IMR-90 (cell line): Measurements from ENCODE around the gene ABCB9. TPM values are rescaled to one million over a fixed set of nuclear protein-coding genes. Genes with fewer than 3 reads are reported as not detected.

Experiments
- ATAC-seq: fragments of 200-7000 bp; cut with Tn5 transposase; 2 replicates; pipeline ENCODE4 v1.9.1; 2020; ENCODE audit warnings: low read depth, mild to moderate bottlenecking, moderate library complexity
- BruUV-seq: library from RNA; stranded (reverse); fragments of 400-500 nt; replicated peaks from 2 replicates; lab custom pipeline; 2021; lab: Mats Ljungman, UMichigan
- CTCF ChIA-PET: fragments of 300-600 bp; formaldehyde crosslinking; extraction: SDS; loops from one replicate; lab custom pipeline; 2021; ENCODE audit warnings: antibody characterized with exemption; lab: Yijun Ruan, JAX
- POLR2A ChIA-PET: fragments of 300-600 bp; sonication (Branson Sonifier 250); formaldehyde crosslinking; loops from one replicate; lab custom pipeline; 2022; ENCODE audit warnings: antibody characterized with exemption; ENCODE audit not compliant: unreplicated experiment; lab: Charles Lee
- DNase-seq: peaks from one replicate; pipeline ENCODE4 v3.0.0; 2013
- H2AFZ ChIP-seq: replicated peaks from 2 replicates; pipeline ENCODE3; 2013; ENCODE audit warnings: low read length, mild to moderate bottlenecking; ENCODE audit not compliant: poor library complexity
- H2AK5ac ChIP-seq: 2 replicates; pipeline ENCODE4 v1.6.1; 2013; ENCODE audit warnings: low read depth, low read length, inconsistent platforms
- H2AK9ac ChIP-seq: replicated peaks from 2 replicates; pipeline ENCODE3; 2013; ENCODE audit warnings: mild to moderate bottlenecking, low read depth, low read length, moderate library complexity; ENCODE audit not compliant: poor library complexity
- H2BK120ac ChIP-seq: 2 replicates; pipeline ENCODE4 v1.6.1; 2013; ENCODE audit warnings: low read depth, low read length, inconsistent platforms
- H2BK15ac ChIP-seq: 3 replicates; pipeline ENCODE4 v1.6.1; 2013; ENCODE audit warnings: low read depth, low read length, inconsistent platforms
- H2BK20ac ChIP-seq: 2 replicates; pipeline ENCODE4 v1.6.1; 2013; ENCODE audit warnings: low read depth, mild to moderate bottlenecking, inconsistent platforms, low read length, moderate library complexity
- H2BK5ac ChIP-seq: 2 replicates; pipeline ENCODE4 v1.6.1; 2013; ENCODE audit warnings: mild to moderate bottlenecking, low read depth, low read length, inconsistent platforms; ENCODE audit not compliant: poor library complexity, severe bottlenecking
- H3K14ac ChIP-seq: replicated peaks from 2 replicates; pipeline ENCODE4 v1.6.1; 2013; ENCODE audit warnings: low read depth, low read length, inconsistent platforms
- H3K18ac ChIP-seq: 2 replicates; pipeline ENCODE4 v1.6.1; 2013; ENCODE audit warnings: low read depth, low read length, control low read depth
- H3K23ac ChIP-seq: 2 replicates; pipeline ENCODE4 v1.6.1; 2013; ENCODE audit warnings: low read depth, low read length, inconsistent platforms
- H3K27ac ChIP-seq: 2 replicates; pipeline ENCODE4 v1.5.1; 2013; ENCODE audit warnings: mild to moderate bottlenecking, control low read depth, low read length; ENCODE audit not compliant: insufficient read depth
- H3K27me3 ChIP-seq: 2 replicates; pipeline ENCODE4 v1.6.1; 2013; ENCODE audit warnings: low read length; ENCODE audit not compliant: control insufficient read depth, insufficient read depth
- H3K36me3 ChIP-seq: 2 replicates; pipeline ENCODE4 v1.6.1; 2013; ENCODE audit warnings: low read length, mixed read lengths; ENCODE audit not compliant: control insufficient read depth, insufficient read depth
- H3K4ac ChIP-seq: 2 replicates; pipeline ENCODE4 v1.6.1; 2013; ENCODE audit warnings: low read depth, low read length, inconsistent platforms
- H3K4me1 ChIP-seq: 2 replicates; pipeline ENCODE4 v1.6.1; 2013; ENCODE audit warnings: low read length, mixed read lengths; ENCODE audit not compliant: control insufficient read depth, insufficient read depth
- H3K4me2 ChIP-seq: 2 replicates; pipeline ENCODE4 v1.6.1; 2013; ENCODE audit warnings: low read depth, mild to moderate bottlenecking, control low read depth, low read length, moderate library complexity
- H3K4me3 ChIP-seq: 2 replicates; pipeline ENCODE4 v1.5.1; 2013; ENCODE audit warnings: low read depth, mild to moderate bottlenecking, control low read depth, low read length, moderate library complexity; ENCODE audit not compliant: insufficient read depth
- H3K56ac ChIP-seq: 2 replicates; pipeline ENCODE4 v1.6.1; 2013; ENCODE audit warnings: low read length, inconsistent platforms; ENCODE audit not compliant: insufficient read depth; ENCODE audit errors: extremely low read depth
- H3K79me1 ChIP-seq, 2 experiments: 2 replicates each; pipeline ENCODE4 v1.6.1; 2013; ENCODE audit warnings: low read length in 2 of 2, inconsistent platforms in 1 of 2, low read depth in 1 of 2
- H3K9ac ChIP-seq: 2 replicates; pipeline ENCODE4 v1.6.1; 2013; ENCODE audit warnings: low read depth, low read length, control low read depth
- H3K9me1 ChIP-seq: 2 replicates; pipeline ENCODE4 v1.6.1; 2013; ENCODE audit warnings: low read length, inconsistent platforms; ENCODE audit not compliant: insufficient read depth
- H3K9me3 ChIP-seq: 2 replicates; pipeline ENCODE4 v1.6.1; 2013; ENCODE audit warnings: low read length; ENCODE audit not compliant: control insufficient read depth, insufficient read depth
- H4K20me1 ChIP-seq: 2 replicates; pipeline ENCODE4 v1.6.1; 2013; ENCODE audit warnings: low read length, inconsistent platforms; ENCODE audit not compliant: insufficient read depth
- H4K5ac ChIP-seq: 2 replicates; pipeline ENCODE4 v1.6.1; 2013; ENCODE audit warnings: mild to moderate bottlenecking, low read depth, low read length, control low read depth
- H4K8ac ChIP-seq, 2 experiments: 2 replicates each; pipeline ENCODE4 v1.6.1; 2013; ENCODE audit warnings: low read depth in 2 of 2, low read length in 2 of 2, control low read depth in 1 of 2, inconsistent platforms in 1 of 2
- H4K91ac ChIP-seq: 2 replicates; pipeline ENCODE4 v1.6.1; 2013; ENCODE audit warnings: low read depth, low read length, inconsistent platforms; ENCODE audit not compliant: insufficient read depth
- BHLHE40 ChIP-seq: fragments of 150-350 bp; IDR thresholded peaks from 2 replicates; pipeline ENCODE4 v1.6.1; 2016; ENCODE audit warnings: mild to moderate bottlenecking, low read depth, low read length
- CEBPB ChIP-seq: IDR thresholded peaks from 2 replicates; pipeline ENCODE4 v1.6.1; 2012; ENCODE audit warnings: low read depth, low read length, improper control_type of control experiment
- CHD1 ChIP-seq: IDR thresholded peaks from 2 replicates; pipeline ENCODE4 v1.6.1; 2012; ENCODE audit warnings: low read depth, low read length, improper control_type of control experiment
- CTCF ChIP-seq: conservative IDR thresholded peaks from 2 replicates; pipeline ENCODE4 v1.5.1; 2012; ENCODE audit warnings: mild to moderate bottlenecking, low read depth, low read length, improper control_type of control experiment
- ELK1 ChIP-seq: fragments of 150-350 bp; IDR thresholded peaks from 2 replicates; pipeline ENCODE4 v1.6.1; 2016; ENCODE audit warnings: low read depth, mild to moderate bottlenecking, low read length, moderate library complexity, borderline replicate concordance
- FOS ChIP-seq: fragments of 150-350 bp; IDR thresholded peaks from 2 replicates; pipeline ENCODE4 v1.6.1; 2016; ENCODE audit warnings: low read depth, low read length
- MAZ ChIP-seq: IDR thresholded peaks from 2 replicates; pipeline ENCODE4 v1.6.1; 2012; ENCODE audit warnings: low read depth, mild to moderate bottlenecking, low read length, improper control_type of control experiment, moderate library complexity, borderline replicate concordance
- MXI1 ChIP-seq: IDR thresholded peaks from 2 replicates; pipeline ENCODE4 v1.6.1; 2012; ENCODE audit warnings: low read depth, mild to moderate bottlenecking, low read length, moderate library complexity, borderline replicate concordance
- NFE2L2 ChIP-seq: fragments of 150-350 bp; IDR thresholded peaks from 2 replicates; pipeline ENCODE4 v1.6.1; 2016; ENCODE audit warnings: low read depth, mild to moderate bottlenecking, low read length
- POLR2A ChIP-seq: IDR thresholded peaks from 2 replicates; pipeline ENCODE4 v1.6.1; 2012; ENCODE audit warnings: mild to moderate bottlenecking, low read depth, low read length
- RAD21 ChIP-seq: IDR thresholded peaks from 2 replicates; pipeline ENCODE4 v1.6.1; 2012; ENCODE audit warnings: low read length, improper control_type of control experiment
- RFX5 ChIP-seq: IDR thresholded peaks from 2 replicates; pipeline ENCODE4 v1.8.0; 2012; ENCODE audit warnings: low read depth, mild to moderate bottlenecking, low read length, moderate library complexity
- SMC3 ChIP-seq: fragments of 150-350 bp; IDR thresholded peaks from 2 replicates; pipeline ENCODE4 v1.6.1; 2016; ENCODE audit warnings: low read depth, mild to moderate bottlenecking, antibody characterized with exemption, low read length, moderate library complexity
- USF2 ChIP-seq: fragments of 150-350 bp; IDR thresholded peaks from 2 replicates; pipeline ENCODE4 v1.6.1; 2017; ENCODE audit warnings: mild to moderate bottlenecking, antibody characterized with exemption, low read length, low read depth
- WGBS, 2 experiments: methylation state at CpG; one replicate each; pipeline versions ENCODE4 v1.1.5 to v1.1.7; 2013; ENCODE audit warnings: missing lambda C conversion rate in 2 of 2; ENCODE audit not compliant: insufficient read length in 1 of 2; ENCODE audit errors: extremely low coverage in 2 of 2; 5-methylcytosine and 5-hydroxymethylcytosine counted together
- dilution Hi-C: fragments of 300-500 bp; cut with HindIII; formaldehyde crosslinking; loops from one replicate; pipeline ENCODE4 v1.14.3; 2018; ENCODE audit warnings: low sequenced_read_pairs; ENCODE audit not compliant: unreplicated experiment
- in situ Hi-C: fragments of 300-500 bp; cut with MboI; formaldehyde crosslinking; loops from 3 replicates; pipeline ENCODE4 v1.14.3; 2019; ENCODE audit warnings: low sequenced_read_pairs, inconsistent platforms, mixed read lengths
- intact Hi-C: fragments of 100-400 bp; cut with micrococcal nuclease; formaldehyde crosslinking; loops from 2 replicates; pipeline ENCODE4 v1.10.0; 2022
- polyA plus RNA-seq, 3 experiments: library from polyadenylated mRNA; depleted of rRNA; stranded (reverse); fragments of >200 nt; gene quantifications; 2 replicates each; pipeline ENCODE4 v1.2.3, GENCODE V29; 2012; ENCODE audit warnings: low replicate concordance in 1 of 3
- total RNA-seq: library from RNA; depleted of rRNA; stranded (reverse); fragments of >200 nt; gene quantifications from 2 replicates; pipeline ENCODE4 v1.2.3, GENCODE V29; 2012

ABCB9 gene
- total and polyA plus RNA-seq, 2 of the 4 experiments (the other 2 are of a cell fraction): 5.6 to 8.3 TPM

- Histone ChIP-seq H3K23ac (no peak overlapping the region), H2AK5ac (peak overlapping the region; percentile 70; the same call in 1 of the 2 replicates), H2BK15ac (0 out of 3 replicates have a peak overlapping the region, but pooled peaks have one; percentile 38), H3K4me2 (no peak overlapping the region), H3K9me1 (peaks cover 18% of the 10 kb centered on the region), H4K8ac (no peak overlapping the region; a peak in 1 of 4 replicates), H2BK120ac (no peak overlapping the region), H3K4me1 (peaks cover 13% of the 10 kb centered on the region), H2BK5ac (no peak overlapping the region), H4K20me1 (peaks cover 34% of the 10 kb centered on the region; the same call in 1 of the 2 replicates), H3K9ac (no peak overlapping the region), H3K14ac (no peak overlapping the region), H3K9me3 (no peaks in the 10 kb centered on the region), H3K36me3 (no peaks in the 10 kb centered on the region; the same call in 1 of the 2 replicates), H3K79me1 (peaks cover 0 to 51% of the 10 kb centered on the region in 2 experiments; a peak in 2 of 4 replicates), H3K27me3 (no peaks in the 10 kb centered on the region), H2AFZ (peak overlapping the region; percentile 44), H2AK9ac (peak overlapping the region; percentile 13), H4K5ac (no peak overlapping the region), H3K56ac (no peak overlapping the region), H3K18ac (no peak overlapping the region), H4K91ac (no peak overlapping the region), H3K4ac (no peak overlapping the region), H2BK20ac (peak overlapping the region; percentile 14; the same call in 1 of the 2 replicates), H3K27ac (no peak overlapping the region), H3K4me3 (no peak overlapping the region)
- POLR2A ChIA-PET: no interaction called here
- 100% methylated on average over 3 of the region's 7 CpGs; no CpG with 5 or more reads in 1 of the 2 experiments for WGBS, 2 experiments
- in situ Hi-C loops: no loop called here
- no peak for TF ChIP-seq FOS
- no peak for TF ChIP-seq RAD21
- TF ChIP-seq BHLHE40: no peak
- no peak for TF ChIP-seq SMC3
- no peak for TF ChIP-seq MXI1
- TF ChIP-seq NFE2L2: no peak
- no peak for TF ChIP-seq POLR2A
- no peak for TF ChIP-seq ELK1
- no peak for TF ChIP-seq CHD1
- TF ChIP-seq CTCF: no peak
- TF ChIP-seq MAZ: no peak
- TF ChIP-seq CEBPB: no peak
- TF ChIP-seq USF2: no peak
- no peak for TF ChIP-seq RFX5
- DNase-seq (no peak), ATAC-seq (no peak)
- intact Hi-C loops: loop anchor here (10.0 kb wide), 1 partner anchor 338 kb away; the partner anchor contains the start of genes MPHOSPH9 and MTRFR
- dilution Hi-C loops: no loop called here
- CTCF ChIA-PET: no interaction called here
- BruUV-seq: no TSS peak
These were observed 69.6 kb downstream of the ABCB9 start for GRCh38 chr12:122896662-122897061.
